ENCODE measurements around the gene PARN. TPM values are rescaled to one million over a fixed set of nuclear protein-coding genes. Genes with fewer than 3 reads are reported as not detected.
"Not testable (repeated sequence)": the region's sequence is repeated elsewhere in the genome, so short reads cannot be mapped to it uniquely, and the experiment has no call there.

Gene PARN
- total RNA-seq, 1 donor from 2014 or later = 24.6 TPM

DNA sequence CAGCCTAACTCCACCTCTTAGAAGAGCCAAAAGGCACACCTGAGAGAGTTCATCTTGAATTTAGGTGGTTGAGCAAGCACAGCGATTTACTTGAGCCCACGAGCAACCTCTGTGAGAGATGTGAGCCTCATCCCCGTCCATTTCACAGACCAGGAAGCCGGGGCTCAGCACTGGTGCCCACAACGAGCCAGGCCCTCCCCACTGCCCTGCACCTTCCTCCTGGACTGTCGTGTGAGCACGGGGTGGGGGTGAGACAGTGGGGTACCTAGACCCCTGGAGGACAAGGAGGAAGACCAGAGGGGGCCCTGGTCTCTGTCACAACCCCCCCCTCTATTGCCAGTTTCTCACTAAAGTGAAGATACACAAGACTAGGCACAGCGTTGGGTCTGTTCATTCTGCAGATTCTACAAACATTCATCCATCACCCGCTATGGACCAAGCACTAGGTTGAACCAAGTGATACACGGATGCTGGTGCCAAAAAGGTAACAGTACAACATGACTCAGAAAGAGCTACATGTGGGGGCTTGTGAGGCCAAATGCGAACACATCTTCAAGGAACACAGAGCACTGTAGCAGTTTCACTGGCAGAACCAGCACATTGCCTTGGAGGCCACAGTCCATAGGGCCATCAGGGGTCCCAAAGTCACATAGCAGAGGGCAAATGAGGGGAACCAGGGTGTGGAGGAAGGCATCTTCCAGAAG lies 231.9 kb downstream of the PARN start:
- no peak for DNase-seq

DNA sequence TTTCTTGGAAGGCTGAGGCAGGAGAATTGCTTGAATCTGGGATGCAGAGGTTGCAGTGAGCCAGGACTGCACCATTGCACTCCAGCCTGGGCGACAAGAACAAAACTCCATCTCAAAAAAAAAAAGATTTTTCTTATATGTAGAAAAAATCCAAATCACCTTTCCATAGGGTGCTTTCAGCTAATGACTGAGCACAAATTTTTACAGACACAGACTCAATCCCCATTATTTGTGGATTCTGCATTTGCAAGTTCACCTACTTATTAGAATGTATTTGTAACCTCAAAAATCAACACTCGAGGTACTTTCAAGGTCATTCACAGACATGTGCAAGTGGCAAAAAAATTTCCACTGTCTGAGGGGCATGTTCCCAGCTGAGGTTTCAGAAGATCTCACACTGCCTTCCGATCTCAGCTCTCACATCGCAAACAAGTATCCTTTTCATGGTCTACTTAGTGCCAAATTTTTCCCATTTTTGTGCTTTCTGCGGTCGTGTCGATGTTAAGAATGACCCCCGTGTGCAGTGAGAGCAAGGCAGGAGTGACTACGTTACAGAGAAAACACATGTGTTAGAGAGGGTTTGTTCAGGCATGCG lies 234.3 kb downstream of the PARN start:
- DNase-seq = not testable (repeated sequence)

DNA sequence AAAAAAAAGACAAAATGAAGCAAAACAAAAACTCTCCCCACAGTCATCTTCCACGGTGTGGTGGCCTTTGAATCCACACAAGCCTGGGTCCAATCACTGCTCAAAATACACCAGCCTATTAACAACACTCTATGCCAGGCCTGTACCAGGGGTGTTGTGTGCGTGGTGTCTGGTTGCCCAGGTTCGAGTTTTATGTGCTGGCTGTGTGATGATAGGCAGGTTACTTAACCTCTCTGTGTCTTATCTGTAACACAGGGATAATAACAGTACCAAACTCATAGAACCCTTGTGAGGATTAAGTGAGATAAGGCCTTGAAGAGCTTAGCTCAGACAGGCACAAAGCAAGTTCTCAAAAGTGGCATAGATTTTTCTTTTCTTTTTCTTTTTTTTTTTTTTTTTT lies 235.2 kb downstream of the PARN start:
- no peak for DNase-seq

DNA sequence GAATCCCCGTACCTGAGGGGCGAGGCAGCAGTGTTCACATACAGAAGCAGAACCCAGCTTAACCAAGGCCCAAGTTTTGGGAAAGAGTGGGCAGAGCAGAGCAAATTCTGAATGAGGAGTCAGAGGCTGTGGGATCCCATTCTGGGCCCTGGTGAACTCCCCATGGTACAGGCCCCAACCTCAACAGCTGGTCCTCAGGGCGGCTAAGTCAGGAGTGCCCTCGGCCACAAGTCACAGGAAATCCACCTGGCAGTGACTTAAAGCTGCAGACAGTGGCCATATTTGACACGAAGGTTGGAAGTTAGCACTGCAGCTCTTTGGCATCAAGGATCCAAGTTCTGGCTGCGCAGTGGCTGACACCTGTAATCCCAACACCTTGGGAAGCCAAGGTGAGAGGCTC lies 237.1 kb downstream of the PARN start:
- DNase-seq = no peak

DNA sequence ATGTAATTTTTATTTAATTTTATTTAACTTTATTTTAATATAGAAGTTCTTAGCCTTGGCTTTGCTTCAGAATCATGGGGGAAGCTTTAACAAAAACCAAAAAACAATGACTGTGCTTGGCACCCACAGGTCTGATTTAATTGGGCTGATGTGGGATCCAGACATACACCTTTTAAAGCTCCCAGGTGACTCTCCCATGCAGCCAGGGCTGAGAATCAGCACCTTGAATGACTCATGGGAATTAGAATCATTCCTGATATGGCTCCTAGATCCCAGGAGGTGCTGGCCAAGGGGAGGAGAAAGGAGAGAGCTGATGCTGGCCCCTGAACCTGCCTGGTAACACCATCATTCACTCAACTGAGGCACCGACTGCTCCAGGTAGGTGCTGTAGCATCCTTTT lies 240.7 kb downstream of the PARN start:
- no peak for DNase-seq

DNA sequence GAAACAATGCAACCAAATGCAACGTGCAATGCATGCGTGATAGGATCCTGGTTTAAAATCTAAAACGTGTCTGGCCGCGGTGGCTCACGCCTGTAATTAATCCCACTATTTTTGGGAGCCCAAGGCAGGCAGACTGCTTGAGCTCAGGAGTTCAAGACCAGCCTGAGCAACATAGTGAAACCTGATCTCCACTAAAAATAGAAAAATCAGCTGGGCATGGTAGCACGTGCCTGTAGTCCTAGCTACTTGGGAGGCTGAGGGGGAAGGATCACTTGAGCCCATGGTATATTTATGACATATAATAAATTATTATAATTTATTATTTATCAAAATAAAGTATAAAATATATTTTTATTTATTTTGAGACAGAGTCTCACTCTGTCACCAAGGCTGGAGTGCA lies 241.8 kb downstream of the PARN start:
- no peak for DNase-seq

DNA sequence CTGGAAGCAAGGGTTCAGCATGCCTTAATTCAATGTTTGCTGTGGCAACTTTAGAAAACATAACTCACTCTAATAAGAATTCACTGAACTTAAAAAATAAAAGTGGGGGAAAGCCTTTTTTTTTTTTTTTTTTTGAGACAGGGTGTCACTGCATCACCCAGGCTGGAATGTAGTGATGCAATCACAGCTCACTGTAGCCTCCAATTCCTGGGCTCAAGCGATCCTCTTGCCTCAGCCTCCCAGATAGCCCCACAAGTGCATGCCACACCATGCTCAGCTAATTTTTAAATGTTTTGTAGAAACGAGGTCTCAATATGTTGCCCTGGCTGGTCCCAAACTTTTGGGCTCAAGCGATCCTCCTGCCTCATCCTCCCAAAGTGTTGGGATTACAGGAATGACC lies 243.9 kb downstream of the PARN start:
- no peak for DNase-seq

Small RNA genes lying within 50 kb of the gene (small RNA-seq; reads per million reads assigned to genes)
- gene RN7SL274P (ENCODE audit: low replicate concordance) = not detected
- gene RNU7-125P (ENCODE audit: low replicate concordance) = not detected

Other genes starting within 250 kb of the PARN start
- gene BFAR, start 2.7 kb upstream of the PARN start, total RNA-seq = 37.9 TPM
- not detected for gene PLA2G10, start 64.0 kb upstream of the PARN start, total RNA-seq
- not detected for gene NPIPA3, start 73.2 kb upstream of the PARN start, total RNA-seq
- not detected for gene NPIPA2, start 112.3 kb upstream of the PARN start, total RNA-seq
- gene NOMO1, start 203.5 kb upstream of the PARN start, total RNA-seq = 29.8 TPM

Data from skin of body (tissue), 3 donors.